Measurements from ENCODE around the gene DPP6. TPM values are rescaled to one million over a fixed set of nuclear protein-coding genes. Genes with fewer than 3 reads are reported as not detected.

DPP6 gene
- total and polyA plus RNA-seq, 2 donors (not counting 1 experiment from before 2014, with no cell fraction given) = not detected

DNA sequence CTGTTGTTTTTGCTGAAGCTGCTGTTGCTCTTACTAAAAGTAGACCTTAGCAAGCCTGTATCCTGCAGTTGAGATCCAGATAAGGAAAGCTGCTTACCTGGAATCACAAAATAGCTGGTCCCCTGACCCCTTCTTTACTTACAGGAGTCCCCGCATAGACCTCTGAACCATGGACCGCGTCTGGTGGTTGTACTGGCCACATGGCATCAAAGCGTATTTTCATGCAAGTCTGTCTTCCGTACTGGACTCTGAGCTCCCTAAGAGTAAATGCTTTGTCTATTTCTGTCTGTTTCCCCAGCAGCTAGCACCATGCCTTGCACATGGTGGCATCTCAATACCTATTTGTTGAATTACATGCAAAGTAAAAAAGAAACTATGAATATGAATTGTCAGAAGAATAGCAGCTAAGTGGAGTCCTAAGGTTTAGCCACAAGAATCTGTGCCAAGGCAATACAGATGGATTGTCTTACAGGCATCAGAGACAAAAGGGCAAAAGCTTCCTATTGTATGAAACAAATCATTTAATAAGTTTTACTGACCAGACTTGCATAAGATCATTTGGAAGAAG lies 791.6 kb downstream of the DPP6 start:
- Mint-ChIP-seq H3K4me3 (no peak overlapping the region), H3K4me1 (no peaks in the 10 kb centered on the region), H3K27ac (no peak overlapping the region), H3K27me3 (peaks cover 11% of the 10 kb centered on the region), H3K9me3 (ENCODE audit: insufficient read depth) (no peaks in the 10 kb centered on the region)
- no peak overlapping the region for H2AFZ ChIP-seq (ENCODE audit: insufficient read depth, low read depth, low read length, poor library complexity, severe bottlenecking)
- no peak for ATAC-seq (ENCODE audit: low read depth)
- H3K4me3 ChIP-seq (ENCODE audit: control extremely low read depth in 1 of 5, extremely low read depth in 1 of 5, insufficient read depth in 1 of 5, low read depth in 2 of 5, low read length in 4 of 5) = no peak overlapping the region
- POLR2A ChIA-PET = no interaction called here
- H3K36me3 ChIP-seq (replicated peaks in 1 of 2; ENCODE audit: control extremely low read depth in 1 of 2, control insufficient read depth in 1 of 2, extremely low read depth in 1 of 2, insufficient read depth in 2 of 2, low read length in 1 of 2) = no peaks in the 10 kb centered on the region
- no peak overlapping the region for H3K9ac ChIP-seq (ENCODE audit: low read length)
- DNase-seq = no peak
- no peak for TF ChIP-seq EZH2 (IDR thresholded peaks at IDR 0.05; ENCODE audit: borderline replicate concordance, insufficient read depth, low read depth, low read length, poor library complexity, severe bottlenecking)
- TF ChIP-seq, protein P1, sequence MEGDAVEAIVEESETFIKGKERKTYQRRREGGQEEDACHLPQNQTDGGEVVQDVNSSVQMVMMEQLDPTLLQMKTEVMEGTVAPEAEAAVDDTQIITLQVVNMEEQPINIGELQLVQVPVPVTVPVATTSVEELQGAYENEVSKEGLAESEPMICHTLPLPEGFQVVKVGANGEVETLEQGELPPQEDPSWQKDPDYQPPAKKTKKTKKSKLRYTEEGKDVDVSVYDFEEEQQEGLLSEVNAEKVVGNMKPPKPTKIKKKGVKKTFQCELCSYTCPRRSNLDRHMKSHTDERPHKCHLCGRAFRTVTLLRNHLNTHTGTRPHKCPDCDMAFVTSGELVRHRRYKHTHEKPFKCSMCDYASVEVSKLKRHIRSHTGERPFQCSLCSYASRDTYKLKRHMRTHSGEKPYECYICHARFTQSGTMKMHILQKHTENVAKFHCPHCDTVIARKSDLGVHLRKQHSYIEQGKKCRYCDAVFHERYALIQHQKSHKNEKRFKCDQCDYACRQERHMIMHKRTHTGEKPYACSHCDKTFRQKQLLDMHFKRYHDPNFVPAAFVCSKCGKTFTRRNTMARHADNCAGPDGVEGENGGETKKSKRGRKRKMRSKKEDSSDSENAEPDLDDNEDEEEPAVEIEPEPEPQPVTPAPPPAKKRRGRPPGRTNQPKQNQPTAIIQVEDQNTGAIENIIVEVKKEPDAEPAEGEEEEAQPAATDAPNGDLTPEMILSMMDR (IDR thresholded peaks at IDR 0.05) = no peak
- no peaks in the 10 kb centered on the region for H3K27me3 ChIP-seq (replicated peaks in 1 of 4; ENCODE audit: control extremely low read depth in 1 of 4, control insufficient read depth in 3 of 4, insufficient read depth in 4 of 4, low read length in 3 of 4)
- CTCF ChIA-PET = no interaction called here
- 94% methylated on average over 5 of the region's 5 CpGs for WGBS (ENCODE audit: insufficient coverage)
- no peaks in the 10 kb centered on the region for H3K4me1 ChIP-seq (ENCODE audit: control insufficient read depth in 2 of 2, insufficient read depth in 2 of 2, low read length in 2 of 2)
- H3K27ac ChIP-seq (ENCODE audit: low read length in 2 of 2) = no peak overlapping the region
- no peaks in the 10 kb centered on the region for H4K20me1 ChIP-seq (ENCODE audit: control insufficient read depth, insufficient read depth, low read length, poor library complexity, severe bottlenecking)
- H3K9me3 ChIP-seq (ENCODE audit: control extremely low read depth in 1 of 3, control insufficient read depth in 2 of 3, insufficient read depth in 1 of 3, low read length in 2 of 3) = peaks cover 0 to 6% (median 0%) of the 10 kb centered on the region in 3 donors
- no peak overlapping the region for H3K4me2 ChIP-seq (replicated peaks; ENCODE audit: low read depth, low read length, poor library complexity, severe bottlenecking)
- intact Hi-C loops (cut with micrococcal nuclease) = no loop called here
- H3K79me2 ChIP-seq (ENCODE audit: control insufficient read depth, insufficient read depth, low read length) = no peaks in the 10 kb centered on the region

DNA sequence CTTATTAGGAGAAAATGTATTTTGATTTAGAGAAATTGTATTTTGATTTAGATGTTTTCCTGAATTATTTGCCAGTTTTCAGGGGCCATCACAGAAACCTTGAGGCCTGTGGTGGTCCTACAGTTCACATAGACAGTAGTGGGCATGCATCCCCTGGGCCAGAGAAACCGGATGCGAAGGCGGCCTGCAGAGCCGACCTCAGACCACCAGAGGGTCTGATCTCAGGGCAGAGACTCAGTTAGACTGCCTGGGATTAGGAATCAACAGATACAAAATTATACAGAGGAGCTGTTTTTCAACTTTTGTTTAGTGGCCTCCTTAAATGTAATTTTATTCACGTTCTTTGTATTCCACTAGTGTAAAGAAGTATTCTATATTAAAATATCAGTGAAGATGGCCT lies 792.3 kb downstream of the DPP6 start:
- Histone ChIP-seq H3K9me3 (ENCODE audit: control extremely low read depth in 1 of 3, control insufficient read depth in 2 of 3, insufficient read depth in 1 of 3, low read length in 2 of 3) (peaks cover 0 to 6% (median 0%) of the 10 kb centered on the region in 3 donors), H2AFZ (ENCODE audit: insufficient read depth, low read depth, low read length, poor library complexity, severe bottlenecking) (no peak overlapping the region), H3K27ac (ENCODE audit: low read length in 2 of 2) (no peak overlapping the region), H3K27me3 (replicated peaks in 1 of 4; ENCODE audit: control extremely low read depth in 1 of 4, control insufficient read depth in 3 of 4, insufficient read depth in 4 of 4, low read length in 3 of 4) (no peaks in the 10 kb centered on the region), H4K20me1 (ENCODE audit: control insufficient read depth, insufficient read depth, low read length, poor library complexity, severe bottlenecking) (no peaks in the 10 kb centered on the region), H3K4me1 (ENCODE audit: control insufficient read depth in 2 of 2, insufficient read depth in 2 of 2, low read length in 2 of 2) (no peaks in the 10 kb centered on the region), H3K4me2 (replicated peaks; ENCODE audit: low read depth, low read length, poor library complexity, severe bottlenecking) (no peak overlapping the region), H3K9ac (ENCODE audit: low read length) (no peak overlapping the region), H3K4me3 (ENCODE audit: control extremely low read depth in 1 of 5, extremely low read depth in 1 of 5, insufficient read depth in 1 of 5, low read depth in 2 of 5, low read length in 4 of 5) (no peak overlapping the region), H3K36me3 (replicated peaks in 1 of 2; ENCODE audit: control extremely low read depth in 1 of 2, control insufficient read depth in 1 of 2, extremely low read depth in 1 of 2, insufficient read depth in 2 of 2, low read length in 1 of 2) (no peaks in the 10 kb centered on the region), H3K79me2 (ENCODE audit: control insufficient read depth, insufficient read depth, low read length) (no peaks in the 10 kb centered on the region)
- no peak overlapping the region for H3K27ac Mint-ChIP-seq
- CTCF ChIA-PET = no interaction called here
- intact Hi-C loops (cut with micrococcal nuclease) = no loop called here
- POLR2A ChIA-PET = no interaction called here
- peaks cover 9% of the 10 kb centered on the region for H3K27me3 Mint-ChIP-seq
- no peaks in the 10 kb centered on the region for H3K4me1 Mint-ChIP-seq
- no peak overlapping the region for H3K4me3 Mint-ChIP-seq
- DNase-seq = no peak
- 83% methylated on average over 4 of the region's 5 CpGs for WGBS (ENCODE audit: insufficient coverage)
- TF ChIP-seq, protein P1 (IDR thresholded peaks at IDR 0.05) = no peak
- no peak for TF ChIP-seq EZH2 (IDR thresholded peaks at IDR 0.05; ENCODE audit: borderline replicate concordance, insufficient read depth, low read depth, low read length, poor library complexity, severe bottlenecking)
- ATAC-seq (ENCODE audit: low read depth) = no peak
- H3K9me3 Mint-ChIP-seq (ENCODE audit: insufficient read depth) = no peaks in the 10 kb centered on the region

All from B cell (primary cell).